HEK293 (cell line): Measurements from ENCODE around the gene PKMYT1.
A peak's percentile ranks its signal among the peaks of the same experiment; 100 is the strongest.

Experiments
- CTCF ChIA-PET: fragments of 350-600 bp; formaldehyde crosslinking; extraction: SDS; loops from one replicate; lab custom pipeline; 2021; ENCODE audit warnings: antibody characterized with exemption; lab: Yijun Ruan, JAX
- POLR2A ChIA-PET: fragments of 300-600 bp; formaldehyde crosslinking; extraction: SDS; loops from one replicate; lab custom pipeline; 2020; ENCODE audit warnings: antibody characterized with exemption, inconsistent platforms; lab: Yijun Ruan, JAX
- H3K27ac ChIP-seq: fragments of 200-500 bp; sonication (Bioruptor generic); 2 replicates; pipeline ENCODE4 v1.5.1; 2014; ENCODE audit warnings: low read depth, low read length, control low read depth, inconsistent platforms; ENCODE audit errors: extremely low read depth
- H3K36me3 ChIP-seq, 2 experiments: fragments of 200-500 bp in 1 of 2; sonication (Bioruptor generic) in 1 of 2; 1 replicate in 1 of 2; 2 replicates in 1 of 2; pipeline ENCODE4 v1.5.1; 2014 to 2017; ENCODE audit warnings: inconsistent platforms in 2 of 2, low read length in 2 of 2; ENCODE audit not compliant: control insufficient read depth in 2 of 2, insufficient read depth in 1 of 2
- H3K4me1 ChIP-seq: fragments of 200-500 bp; sonication (Bioruptor generic); 2 replicates; pipeline ENCODE4 v1.5.1; 2014; ENCODE audit warnings: mild to moderate bottlenecking, low read length, inconsistent platforms; ENCODE audit not compliant: control insufficient read depth, insufficient read depth
- H3K4me3 ChIP-seq: 2 replicates; pipeline ENCODE4 v1.5.1; 2011; ENCODE audit warnings: low read depth, mild to moderate bottlenecking, control low read depth, low read length, moderate library complexity
- H3K9me3 ChIP-seq: fragments of 200-500 bp; sonication (Bioruptor generic); 2 replicates; pipeline ENCODE4 v1.5.1; 2014; ENCODE audit warnings: low read depth, low read length, inconsistent platforms; ENCODE audit not compliant: control insufficient read depth, insufficient read depth
- BCL11B ChIP-seq: fragments of 450-650 bp; formaldehyde crosslinking; IDR thresholded peaks from 2 replicates; pipeline ENCODE4 v1.5.1; 2016; ENCODE audit warnings: low read depth, missing biosample characterization, missing genetic modification characterization
- HOXA7 ChIP-seq: sonication (generic); formaldehyde crosslinking; IDR thresholded peaks from 2 replicates; pipeline ENCODE4 v1.8.1; 2022; ENCODE audit warnings: missing genetic modification reagents, borderline replicate concordance
- KLF10 ChIP-seq: fragments of 450-650 bp; IDR thresholded peaks from 2 replicates; pipeline ENCODE4 v1.5.1; 2018; ENCODE audit warnings: missing biosample characterization, mild to moderate bottlenecking, missing genetic modification characterization
- KLF8 ChIP-seq: fragments of 450-650 bp; formaldehyde crosslinking; IDR thresholded peaks from 2 replicates; pipeline ENCODE4 v1.5.1; 2016; ENCODE audit warnings: missing biosample characterization, missing genetic modification characterization
- ZBTB1 ChIP-seq: fragments of 450-650 bp; formaldehyde crosslinking; IDR thresholded peaks from 2 replicates; pipeline ENCODE4 v1.5.1; 2016; ENCODE audit warnings: missing biosample characterization, missing genetic modification characterization
- ZBTB8A ChIP-seq: fragments of 450-650 bp; formaldehyde crosslinking; IDR thresholded peaks from 2 replicates; pipeline ENCODE4 v1.5.1; 2016; ENCODE audit warnings: missing biosample characterization, missing genetic modification characterization
- ZIC2 ChIP-seq: fragments of 450-650 bp; formaldehyde crosslinking; IDR thresholded peaks from 2 replicates; pipeline ENCODE4 v1.5.1; 2016; ENCODE audit warnings: missing biosample characterization, missing genetic modification characterization
- ZNF2 ChIP-seq: fragments of 450-650 bp; formaldehyde crosslinking; IDR thresholded peaks from 2 replicates; pipeline ENCODE4 v1.5.1; 2016; ENCODE audit warnings: missing biosample characterization, missing genetic modification characterization
- ZNF202 ChIP-seq: fragments of 450-650 bp; formaldehyde crosslinking; IDR thresholded peaks from 2 replicates; pipeline ENCODE4 v1.5.1; 2016; ENCODE audit warnings: missing biosample characterization, missing genetic modification characterization, borderline replicate concordance
- ZNF548 ChIP-seq: fragments of 450-650 bp; formaldehyde crosslinking; IDR thresholded peaks from 2 replicates; pipeline ENCODE4 v1.5.1; 2016; ENCODE audit warnings: missing biosample characterization, missing genetic modification characterization
- ZNF776 ChIP-seq: fragments of 450-650 bp; formaldehyde crosslinking; IDR thresholded peaks from 2 replicates; pipeline ENCODE4 v1.5.0; 2017; ENCODE audit warnings: missing biosample characterization, missing genetic modification characterization, borderline replicate concordance
- TF ChIP-seq, protein P1 (sequence below): fragments of 450-650 bp; formaldehyde crosslinking; IDR thresholded peaks from 2 replicates; pipeline ENCODE4 v1.5.1; 2016; ENCODE audit warnings: missing biosample characterization, missing genetic modification characterization
- TF ChIP-seq, protein P2 (sequence below): fragments of 450-650 bp; formaldehyde crosslinking; conservative IDR thresholded peaks from 2 replicates; pipeline ENCODE4 v1.5.1; 2016; ENCODE audit warnings: low read depth, missing biosample characterization, missing genetic modification characterization

PKMYT1 gene

GRCh38 chr16:2967721-2968161, 12.5 kb downstream of the PKMYT1 start (continued):
- TF ChIP-seq ZBTB1 (tag by site-specific recombination) = no peak
- no peak for TF ChIP-seq ZNF2 (tag by site-specific recombination)
- TF ChIP-seq ZBTB8A (tag by site-specific recombination) = no peak
- no peak for TF ChIP-seq KLF10 (tag by site-specific recombination)
- TF ChIP-seq, all 188 proteins: peak for 0

GRCh38 chr16:2967211-2967631, 13.0 kb downstream of the PKMYT1 start:
- CTCF ChIA-PET = interaction anchor here (0.7 kb wide), 1 partner anchor 39 kb away, joined by 3 read pairs; no protein-coding TSS in a partner anchor
- POLR2A ChIA-PET = no interaction called here
- no peak overlapping the region for H3K4me3 ChIP-seq

GRCh38 chr16:2966808-2967191, 13.4 kb downstream of the PKMYT1 start:
- H3K36me3 ChIP-seq = peaks cover 0 to 13% of the 10 kb centered on the region in 2 experiments; a peak in 1 of 3 replicates
- no peaks in the 10 kb centered on the region for H3K9me3 ChIP-seq
- H3K4me3 ChIP-seq = no peak overlapping the region
- no peak overlapping the region for H3K27ac ChIP-seq
- H3K4me1 ChIP-seq = peaks cover 8% of the 10 kb centered on the region
- CTCF ChIA-PET = no interaction called here
- peak; percentile 63; the same call in 1 of the 2 replicates for TF ChIP-seq KLF8 (tag by site-specific recombination)
- no peak for TF ChIP-seq ZNF548 (tag by site-specific recombination)
- TF ChIP-seq ZNF202 (tag by site-specific recombination) = no peak
- TF ChIP-seq, protein P1, sequence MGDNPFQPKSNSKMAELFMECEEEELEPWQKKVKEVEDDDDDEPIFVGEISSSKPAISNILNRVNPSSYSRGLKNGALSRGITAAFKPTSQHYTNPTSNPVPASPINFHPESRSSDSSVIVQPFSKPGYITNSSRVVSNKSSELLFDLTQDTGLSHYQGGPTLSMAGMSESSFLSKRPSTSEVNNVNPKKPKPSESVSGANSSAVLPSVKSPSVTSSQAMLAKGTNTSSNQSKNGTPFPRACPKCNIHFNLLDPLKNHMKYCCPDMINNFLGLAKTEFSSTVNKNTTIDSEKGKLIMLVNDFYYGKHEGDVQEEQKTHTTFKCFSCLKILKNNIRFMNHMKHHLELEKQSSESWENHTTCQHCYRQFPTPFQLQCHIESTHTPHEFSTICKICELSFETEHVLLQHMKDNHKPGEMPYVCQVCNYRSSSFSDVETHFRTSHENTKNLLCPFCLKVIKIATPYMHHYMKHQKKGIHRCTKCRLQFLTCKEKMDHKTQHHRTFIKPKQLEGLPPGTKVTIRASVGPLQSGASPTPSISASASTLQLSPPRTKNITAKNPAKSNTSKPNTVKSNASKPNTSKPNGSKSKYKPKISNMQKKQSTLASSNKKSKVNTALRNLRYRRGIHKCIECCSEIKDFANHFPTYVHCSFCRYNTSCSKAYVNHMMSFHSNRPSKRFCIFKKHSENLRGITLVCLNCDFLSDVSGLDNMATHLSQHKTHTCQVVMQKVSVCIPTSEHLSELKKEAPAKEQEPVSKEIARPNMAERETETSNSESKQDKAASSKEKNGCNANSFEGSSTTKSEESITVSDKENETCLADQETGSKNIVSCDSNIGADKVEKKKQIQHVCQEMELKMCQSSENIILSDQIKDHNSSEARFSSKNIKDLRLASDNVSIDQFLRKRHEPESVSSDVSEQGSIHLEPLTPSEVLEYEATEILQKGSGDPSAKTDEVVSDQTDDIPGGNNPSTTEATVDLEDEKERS (tag by site-specific recombination) = no peak
- no peak for TF ChIP-seq HOXA7 (CRISPR knock-in tag)
- POLR2A ChIA-PET = no interaction called here

More at GRCh38 chr16:2967211-2967631, 13.0 kb downstream of the PKMYT1 start:
- TF ChIP-seq ZIC2 (tag by site-specific recombination) = no peak
- Histone ChIP-seq H3K27ac (no peak overlapping the region), H3K36me3 (peaks cover 0 to 17% of the 10 kb centered on the region in 2 experiments; a peak in 1 of 3 replicates), H3K4me1 (peaks cover 8% of the 10 kb centered on the region), H3K9me3 (no peaks in the 10 kb centered on the region)

GRCh38 chr16:2966043-2966807, 14.0 kb downstream of the PKMYT1 start:
- POLR2A ChIA-PET = no interaction called here
- CTCF ChIA-PET = interaction anchor here (0.8 kb wide), 1 partner anchor 24 kb away, joined by 3 read pairs; no protein-coding TSS in a partner anchor
- peaks cover 8% of the 10 kb centered on the region for H3K4me1 ChIP-seq

More at GRCh38 chr16:2966043-2966807, 14.0 kb downstream of the PKMYT1 start:
- Histone ChIP-seq H3K9me3 (no peaks in the 10 kb centered on the region), H3K27ac (no peak overlapping the region), H3K4me3 (no peak overlapping the region), H3K36me3 (peaks cover 0 to 7% of the 10 kb centered on the region in 2 experiments; a peak in 1 of 3 replicates)
- TF ChIP-seq ZNF776 (tag by site-specific recombination) = no peak
- 0 out of 2 replicates have a peak, but pooled peaks have one; percentile 22 for TF ChIP-seq BCL11B (tag by site-specific recombination)
- TF ChIP-seq, protein P2, sequence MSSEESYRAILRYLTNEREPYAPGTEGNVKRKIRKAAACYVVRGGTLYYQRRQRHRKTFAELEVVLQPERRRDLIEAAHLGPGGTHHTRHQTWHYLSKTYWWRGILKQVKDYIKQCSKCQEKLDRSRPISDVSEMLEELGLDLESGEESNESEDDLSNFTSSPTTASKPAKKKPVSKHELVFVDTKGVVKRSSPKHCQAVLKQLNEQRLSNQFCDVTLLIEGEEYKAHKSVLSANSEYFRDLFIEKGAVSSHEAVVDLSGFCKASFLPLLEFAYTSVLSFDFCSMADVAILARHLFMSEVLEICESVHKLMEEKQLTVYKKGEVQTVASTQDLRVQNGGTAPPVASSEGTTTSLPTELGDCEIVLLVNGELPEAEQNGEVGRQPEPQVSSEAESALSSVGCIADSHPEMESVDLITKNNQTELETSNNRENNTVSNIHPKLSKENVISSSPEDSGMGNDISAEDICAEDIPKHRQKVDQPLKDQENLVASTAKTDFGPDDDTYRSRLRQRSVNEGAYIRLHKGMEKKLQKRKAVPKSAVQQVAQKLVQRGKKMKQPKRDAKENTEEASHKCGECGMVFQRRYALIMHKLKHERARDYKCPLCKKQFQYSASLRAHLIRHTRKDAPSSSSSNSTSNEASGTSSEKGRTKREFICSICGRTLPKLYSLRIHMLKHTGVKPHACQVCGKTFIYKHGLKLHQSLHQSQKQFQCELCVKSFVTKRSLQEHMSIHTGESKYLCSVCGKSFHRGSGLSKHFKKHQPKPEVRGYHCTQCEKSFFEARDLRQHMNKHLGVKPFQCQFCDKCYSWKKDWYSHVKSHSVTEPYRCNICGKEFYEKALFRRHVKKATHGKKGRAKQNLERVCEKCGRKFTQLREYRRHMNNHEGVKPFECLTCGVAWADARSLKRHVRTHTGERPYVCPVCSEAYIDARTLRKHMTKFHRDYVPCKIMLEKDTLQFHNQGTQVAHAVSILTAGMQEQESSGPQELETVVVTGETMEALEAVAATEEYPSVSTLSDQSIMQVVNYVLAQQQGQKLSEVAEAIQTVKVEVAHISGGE (tag by site-specific recombination) = no peak
